ENCODE data around the gene ANXA5. TPM values are rescaled to one million over a fixed set of nuclear protein-coding genes. Genes with fewer than 3 reads are reported as not detected.

The ANXA5 gene
- total and polyA plus RNA-seq, 4 donors: 71.0 to 131 (median 87.0) TPM

- peak; percentile 36 for DNase-seq (ENCODE audit: low spot score)
These were observed 14.7 kb upstream of the ANXA5 start for GRCh38 chr4:121711263-121712000.

DNA sequence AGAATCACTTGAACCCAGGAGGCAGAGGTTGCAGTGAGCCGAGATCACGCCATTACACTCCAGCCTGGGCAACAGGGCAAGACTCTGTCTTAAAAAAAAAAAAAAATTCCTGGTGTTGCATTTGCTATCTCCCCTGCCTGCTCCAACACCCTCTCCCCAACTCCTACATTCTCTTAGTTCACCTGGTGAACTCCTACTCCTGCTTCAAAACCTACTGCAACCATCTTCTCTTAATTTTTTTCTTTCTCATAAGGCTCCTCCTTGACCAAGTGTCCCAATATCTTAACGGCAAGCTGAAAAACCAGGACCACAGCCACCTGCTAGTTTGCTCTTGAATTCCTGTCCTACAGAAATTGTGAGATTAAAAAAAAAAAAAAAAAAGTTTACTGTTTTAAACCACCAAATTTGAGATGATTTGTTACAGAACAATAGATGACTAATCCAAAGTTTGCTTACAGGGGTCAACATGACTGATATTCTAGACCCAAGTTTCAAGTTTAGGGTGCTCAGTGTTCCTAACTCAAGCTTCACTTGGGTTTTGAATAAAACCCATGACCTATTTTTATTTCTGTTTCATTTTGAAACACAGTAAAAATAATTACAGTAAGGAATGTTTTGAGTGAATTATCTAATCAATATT lies 13.1 kb upstream of the ANXA5 start:
- no peak overlapping the region for H3K27ac ChIP-seq (ENCODE audit: low read depth in 1 of 2, low read length in 2 of 2)
- H3K4me3 ChIP-seq (ENCODE audit: low read depth in 1 of 3, low read length in 3 of 3): no peak overlapping the region
- no peak for DNase-seq (ENCODE audit: low spot score)
- no peaks in the 10 kb centered on the region for H3K9me3 ChIP-seq (ENCODE audit: control insufficient read depth in 4 of 4, low read length in 3 of 4)
- peaks cover 0 to 7% (median 0%) of the 10 kb centered on the region in 4 donors for H3K27me3 ChIP-seq (ENCODE audit: control insufficient read depth in 4 of 4, insufficient read depth in 4 of 4, low read length in 3 of 4)
- H3K4me1 ChIP-seq (ENCODE audit: control insufficient read depth in 4 of 4, insufficient read depth in 4 of 4, low read length in 3 of 4): peaks cover 0 to 4% (median 2%) of the 10 kb centered on the region in 4 donors
- 94% methylated on average over 3 of the region's 3 CpGs for WGBS
- H3K36me3 ChIP-seq (ENCODE audit: control insufficient read depth in 4 of 4, insufficient read depth in 3 of 4, low read depth in 1 of 4, low read length in 3 of 4): no peaks in the 10 kb centered on the region
- TF ChIP-seq, protein P1, sequence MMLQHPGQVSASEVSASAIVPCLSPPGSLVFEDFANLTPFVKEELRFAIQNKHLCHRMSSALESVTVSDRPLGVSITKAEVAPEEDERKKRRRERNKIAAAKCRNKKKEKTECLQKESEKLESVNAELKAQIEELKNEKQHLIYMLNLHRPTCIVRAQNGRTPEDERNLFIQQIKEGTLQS (IDR thresholded peaks at IDR 0.05): no peak
- TF ChIP-seq NR2F2 (IDR thresholded peaks at IDR 0.05): no peak
- no peak for TF ChIP-seq RXRA (IDR thresholded peaks at IDR 0.05)
- H3K9ac ChIP-seq (ENCODE audit: low read depth in 1 of 2, low read length in 2 of 2): no peak overlapping the region

More at GRCh38 chr4:121711263-121712000, 14.7 kb upstream of the ANXA5 start:
- H3K27me3 ChIP-seq (ENCODE audit: control insufficient read depth in 4 of 4, insufficient read depth in 4 of 4, low read length in 3 of 4): peaks cover 0 to 7% (median 0%) of the 10 kb centered on the region in 4 donors
- no peaks in the 10 kb centered on the region for H3K9me3 ChIP-seq (ENCODE audit: control insufficient read depth in 4 of 4, low read length in 3 of 4)
- H3K4me3 ChIP-seq (ENCODE audit: low read depth in 1 of 3, low read length in 3 of 3): peak overlapping the region in 1 of 3 donors; percentile 21
- peak overlapping the region; percentile 25 to 60 for H3K27ac ChIP-seq (ENCODE audit: low read depth in 1 of 2, low read length in 2 of 2)
- peaks cover 0 to 4% (median 2%) of the 10 kb centered on the region in 4 donors for H3K4me1 ChIP-seq (ENCODE audit: control insufficient read depth in 4 of 4, insufficient read depth in 4 of 4, low read length in 3 of 4)
- H3K9ac ChIP-seq (ENCODE audit: low read depth in 1 of 2, low read length in 2 of 2): peak overlapping the region; percentile 27 to 42
- H3K36me3 ChIP-seq (ENCODE audit: control insufficient read depth in 4 of 4, insufficient read depth in 3 of 4, low read depth in 1 of 4, low read length in 3 of 4): no peaks in the 10 kb centered on the region
- TF ChIP-seq NR2F2 (IDR thresholded peaks at IDR 0.05): peak; percentile 26
- TF ChIP-seq, protein P2, sequence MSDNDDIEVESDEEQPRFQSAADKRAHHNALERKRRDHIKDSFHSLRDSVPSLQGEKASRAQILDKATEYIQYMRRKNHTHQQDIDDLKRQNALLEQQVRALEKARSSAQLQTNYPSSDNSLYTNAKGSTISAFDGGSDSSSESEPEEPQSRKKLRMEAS (IDR thresholded peaks at IDR 0.05): no peak
- TF ChIP-seq, protein P1 (IDR thresholded peaks at IDR 0.05): peak; percentile 79
- TF ChIP-seq SP1 (IDR thresholded peaks at IDR 0.05): peak; percentile 30
- peak; percentile 29 for TF ChIP-seq REST (IDR thresholded peaks at IDR 0.05)
- TF ChIP-seq JUND (IDR thresholded peaks at IDR 0.05): peak; percentile 91 to 96
- TF ChIP-seq, protein P3, sequence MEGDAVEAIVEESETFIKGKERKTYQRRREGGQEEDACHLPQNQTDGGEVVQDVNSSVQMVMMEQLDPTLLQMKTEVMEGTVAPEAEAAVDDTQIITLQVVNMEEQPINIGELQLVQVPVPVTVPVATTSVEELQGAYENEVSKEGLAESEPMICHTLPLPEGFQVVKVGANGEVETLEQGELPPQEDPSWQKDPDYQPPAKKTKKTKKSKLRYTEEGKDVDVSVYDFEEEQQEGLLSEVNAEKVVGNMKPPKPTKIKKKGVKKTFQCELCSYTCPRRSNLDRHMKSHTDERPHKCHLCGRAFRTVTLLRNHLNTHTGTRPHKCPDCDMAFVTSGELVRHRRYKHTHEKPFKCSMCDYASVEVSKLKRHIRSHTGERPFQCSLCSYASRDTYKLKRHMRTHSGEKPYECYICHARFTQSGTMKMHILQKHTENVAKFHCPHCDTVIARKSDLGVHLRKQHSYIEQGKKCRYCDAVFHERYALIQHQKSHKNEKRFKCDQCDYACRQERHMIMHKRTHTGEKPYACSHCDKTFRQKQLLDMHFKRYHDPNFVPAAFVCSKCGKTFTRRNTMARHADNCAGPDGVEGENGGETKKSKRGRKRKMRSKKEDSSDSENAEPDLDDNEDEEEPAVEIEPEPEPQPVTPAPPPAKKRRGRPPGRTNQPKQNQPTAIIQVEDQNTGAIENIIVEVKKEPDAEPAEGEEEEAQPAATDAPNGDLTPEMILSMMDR (IDR thresholded peaks at IDR 0.05; ENCODE audit: low read depth, low read length, missing input control): no peak
- WGBS: 16% methylated on average over 18 of the region's 18 CpGs
